Measurements from ENCODE around the gene PPP1R36. TPM values are rescaled to one million over a fixed set of nuclear protein-coding genes. Genes with fewer than 3 reads are reported as not detected.

PPP1R36 gene
- total RNA-seq, 1 donor = 3.5 TPM

DNA sequence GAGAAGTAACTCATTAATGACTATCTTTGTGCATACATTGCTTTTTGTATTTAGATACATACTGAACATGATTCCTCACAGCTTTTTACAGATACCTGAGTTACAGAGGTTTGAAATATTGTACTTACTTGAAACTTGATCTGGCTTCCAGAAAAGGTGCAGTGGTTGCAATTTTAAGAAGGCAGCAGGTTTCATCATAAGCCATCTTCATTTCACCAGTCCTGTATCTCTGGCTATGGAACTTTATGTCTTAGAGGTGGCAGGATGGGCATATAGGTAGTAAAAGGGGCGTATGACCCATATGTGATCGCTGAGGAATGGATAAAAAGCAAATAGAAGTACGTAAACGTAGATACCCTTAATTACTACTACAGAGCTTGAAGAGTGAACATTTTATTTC lies 31.5 kb upstream of the PPP1R36 start:
- TF ChIP-seq, protein P1, sequence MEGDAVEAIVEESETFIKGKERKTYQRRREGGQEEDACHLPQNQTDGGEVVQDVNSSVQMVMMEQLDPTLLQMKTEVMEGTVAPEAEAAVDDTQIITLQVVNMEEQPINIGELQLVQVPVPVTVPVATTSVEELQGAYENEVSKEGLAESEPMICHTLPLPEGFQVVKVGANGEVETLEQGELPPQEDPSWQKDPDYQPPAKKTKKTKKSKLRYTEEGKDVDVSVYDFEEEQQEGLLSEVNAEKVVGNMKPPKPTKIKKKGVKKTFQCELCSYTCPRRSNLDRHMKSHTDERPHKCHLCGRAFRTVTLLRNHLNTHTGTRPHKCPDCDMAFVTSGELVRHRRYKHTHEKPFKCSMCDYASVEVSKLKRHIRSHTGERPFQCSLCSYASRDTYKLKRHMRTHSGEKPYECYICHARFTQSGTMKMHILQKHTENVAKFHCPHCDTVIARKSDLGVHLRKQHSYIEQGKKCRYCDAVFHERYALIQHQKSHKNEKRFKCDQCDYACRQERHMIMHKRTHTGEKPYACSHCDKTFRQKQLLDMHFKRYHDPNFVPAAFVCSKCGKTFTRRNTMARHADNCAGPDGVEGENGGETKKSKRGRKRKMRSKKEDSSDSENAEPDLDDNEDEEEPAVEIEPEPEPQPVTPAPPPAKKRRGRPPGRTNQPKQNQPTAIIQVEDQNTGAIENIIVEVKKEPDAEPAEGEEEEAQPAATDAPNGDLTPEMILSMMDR (IDR thresholded peaks at IDR 0.05; ENCODE audit: insufficient read depth, low read depth, low read length) = no peak
- DNase-seq (ENCODE audit: low read depth) = no peak
- H3K4me3 ChIP-seq (ENCODE audit: low read depth, low read length) = no peak overlapping the region

- TF ChIP-seq, protein P1 (IDR thresholded peaks at IDR 0.05; ENCODE audit: insufficient read depth, low read depth, low read length) = no peak
Measured at GRCh38 chr14:64520699-64521098, 29.1 kb upstream of the PPP1R36 start.

GRCh38 chr14:64522591-64523355 lies 27.0 kb upstream of the PPP1R36 start:
- no peak overlapping the region for H3K4me3 ChIP-seq (ENCODE audit: low read depth, low read length)
- no peak for DNase-seq (ENCODE audit: low read depth)
- TF ChIP-seq, protein P1 (IDR thresholded peaks at IDR 0.05; ENCODE audit: insufficient read depth, low read depth, low read length) = no peak

More at GRCh38 chr14:64520699-64521098, 29.1 kb upstream of the PPP1R36 start:
- H3K4me3 ChIP-seq (ENCODE audit: low read depth, low read length) = no peak overlapping the region
- no peak for DNase-seq (ENCODE audit: low read depth)

- DNase-seq (ENCODE audit: low read depth) = no peak
- TF ChIP-seq, protein P1 (IDR thresholded peaks at IDR 0.05; ENCODE audit: insufficient read depth, low read depth, low read length) = no peak
Measured at GRCh38 chr14:64525354-64525753, 24.4 kb upstream of the PPP1R36 start.

GRCh38 chr14:64531567-64531966 lies 18.2 kb upstream of the PPP1R36 start:
- H3K4me3 ChIP-seq (ENCODE audit: low read depth, low read length) = no peak overlapping the region
- DNase-seq (ENCODE audit: low read depth) = no peak
- TF ChIP-seq, protein P1 (IDR thresholded peaks at IDR 0.05; ENCODE audit: insufficient read depth, low read depth, low read length) = no peak

More at GRCh38 chr14:64525354-64525753, 24.4 kb upstream of the PPP1R36 start:
- H3K4me3 ChIP-seq (ENCODE audit: low read depth, low read length) = no peak overlapping the region

DNA sequence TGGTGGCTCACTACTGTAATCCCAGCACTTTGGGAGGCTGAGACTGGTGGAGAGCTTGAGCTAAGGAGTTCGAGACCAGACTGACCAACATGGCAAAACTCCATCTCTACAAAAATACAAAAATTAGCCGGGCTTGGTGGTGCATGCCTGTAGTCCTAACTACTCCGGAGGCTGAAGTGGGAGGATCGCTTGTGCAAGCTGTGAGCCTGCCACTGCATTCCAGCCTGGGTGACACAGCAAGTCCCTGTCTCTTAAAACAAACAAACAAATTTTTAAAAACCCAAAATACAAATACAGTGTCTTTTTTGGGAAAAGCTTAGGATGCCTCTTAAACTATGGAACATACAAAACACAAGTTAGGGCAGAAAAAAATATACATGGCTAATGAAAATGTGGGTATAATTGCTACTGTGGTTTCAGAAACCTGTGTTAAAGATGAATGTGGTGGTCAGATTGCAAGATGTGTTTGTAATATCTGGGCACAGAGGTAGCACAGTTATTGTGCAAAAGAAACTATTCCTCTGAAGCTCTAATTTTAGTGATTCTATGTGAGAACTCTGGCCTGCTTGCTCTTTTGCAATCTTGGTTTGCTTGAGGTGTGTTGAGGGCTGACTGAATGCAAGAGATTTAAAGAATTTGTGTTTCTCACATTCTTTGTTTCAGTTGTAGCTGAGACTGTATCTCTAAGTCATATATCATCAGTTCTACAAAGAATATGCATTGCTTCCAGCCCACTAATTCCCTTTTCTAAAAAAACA lies 13.1 kb upstream of the PPP1R36 start:
- DNase-seq (ENCODE audit: low read depth) = peak; percentile 72
- H3K4me3 ChIP-seq (ENCODE audit: low read depth, low read length) = no peak overlapping the region
- TF ChIP-seq, protein P1 (IDR thresholded peaks at IDR 0.05; ENCODE audit: insufficient read depth, low read depth, low read length) = no peak
